GM18858 (cell line): ENCODE data around the gene NRBF2.
A peak's percentile ranks its signal among the peaks of the same experiment; 100 is the strongest.

ENCODE experiments used
- ATAC-seq: cut with Tn5 transposase; IDR thresholded peaks from one replicate; pipeline ENCODE4 v1.9.1; 2021; ENCODE audit not compliant: unreplicated experiment

The NRBF2 gene

DNA sequence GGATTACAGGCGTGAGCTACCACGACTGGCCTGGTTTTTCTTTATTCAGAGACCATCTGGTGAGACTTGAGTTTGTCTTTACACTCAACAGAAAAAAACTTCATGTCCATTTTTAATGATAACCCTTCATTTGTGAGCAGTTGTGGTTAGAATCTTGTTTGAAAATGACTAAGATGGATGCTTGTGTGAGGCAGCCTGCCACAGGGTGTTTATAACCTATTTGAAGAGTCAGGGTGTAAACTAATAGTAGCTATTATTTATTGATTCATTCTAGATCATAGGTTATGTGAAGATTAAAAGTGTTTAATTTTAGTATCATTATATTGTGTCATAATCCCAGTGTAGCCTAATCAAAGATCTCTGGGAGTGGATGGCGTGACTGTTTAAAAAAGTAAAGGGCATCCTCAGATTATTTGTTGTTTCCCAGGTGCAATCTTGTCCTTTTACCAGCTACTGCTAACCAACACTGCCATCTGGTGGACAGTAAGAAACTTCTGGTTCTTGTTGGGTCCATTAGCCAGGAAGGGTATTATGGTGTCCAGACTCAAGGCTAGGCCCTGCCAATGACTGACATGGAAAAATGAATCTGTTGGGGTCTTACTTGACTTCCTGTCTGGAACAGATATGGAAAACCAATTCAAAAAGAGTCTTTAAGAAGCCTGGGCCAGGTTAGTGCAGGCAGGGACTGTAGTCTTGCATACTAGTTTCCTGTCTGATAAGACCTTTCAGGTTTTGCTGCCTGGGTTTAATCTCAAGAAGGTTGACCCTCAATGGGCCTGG, 24.9 kb downstream of the NRBF2 start:
- ATAC-seq, result peak; percentile 62

DNA sequence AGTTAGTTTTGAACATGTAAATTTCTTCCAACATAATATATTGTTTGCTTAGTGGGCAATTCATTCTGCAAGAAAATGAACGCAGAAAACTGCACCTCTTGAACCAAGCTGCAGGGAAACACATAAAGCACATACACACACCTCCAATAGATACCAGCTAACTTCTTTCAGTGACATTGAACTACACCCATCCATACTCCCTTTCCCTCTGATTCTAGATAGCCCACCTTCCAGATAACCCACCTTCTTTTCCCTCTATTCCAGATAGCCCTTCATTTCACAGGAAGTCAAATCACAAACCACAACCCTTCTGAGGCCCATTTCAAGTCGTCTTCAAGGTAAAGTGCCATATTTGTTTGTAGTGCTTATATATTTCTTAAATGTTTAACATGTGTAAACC, 28.5 kb downstream of the NRBF2 start:
- ATAC-seq, result no peak

DNA sequence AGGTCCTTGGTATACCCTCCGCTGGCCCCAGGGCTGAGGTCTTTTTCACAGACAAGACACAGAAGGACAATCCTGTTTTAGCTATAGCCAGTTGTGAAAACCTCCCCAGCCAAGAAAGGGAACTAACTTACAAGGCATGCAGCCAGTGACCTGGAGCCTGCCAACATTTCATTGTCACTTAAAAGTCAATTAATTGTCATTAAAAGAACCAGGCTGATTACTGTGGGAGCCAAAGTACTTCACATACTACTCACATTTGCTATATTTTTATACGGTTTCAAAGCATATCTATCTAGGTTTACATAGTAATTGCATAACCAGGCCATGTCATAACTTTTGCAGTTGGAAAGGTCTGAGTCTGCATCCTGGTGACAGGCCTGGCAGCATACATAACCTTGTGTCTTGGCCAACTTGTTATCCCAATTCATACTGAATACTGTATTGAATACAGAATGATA, 31.1 kb downstream of the NRBF2 start:
- ATAC-seq, result no peak

DNA sequence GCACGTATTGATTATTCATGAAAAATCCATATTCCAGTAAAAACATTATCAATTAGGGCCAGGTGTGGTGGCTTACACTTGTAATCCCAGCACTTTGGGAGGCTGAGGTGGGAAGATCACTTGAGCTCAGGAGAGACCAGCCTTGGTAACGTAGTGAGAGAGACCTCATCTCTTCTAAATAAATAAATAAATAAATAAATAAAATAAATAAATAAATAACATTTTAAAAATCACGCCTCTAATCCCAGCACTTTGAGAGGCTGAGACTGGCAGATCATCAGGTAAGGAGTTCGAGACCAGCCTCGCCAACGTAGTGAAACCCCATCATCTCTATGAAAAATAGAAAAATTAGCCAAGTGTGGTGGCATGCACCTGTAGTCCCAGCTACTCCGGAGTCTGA, 32.1 kb downstream of the NRBF2 start:
- no peak for ATAC-seq

DNA sequence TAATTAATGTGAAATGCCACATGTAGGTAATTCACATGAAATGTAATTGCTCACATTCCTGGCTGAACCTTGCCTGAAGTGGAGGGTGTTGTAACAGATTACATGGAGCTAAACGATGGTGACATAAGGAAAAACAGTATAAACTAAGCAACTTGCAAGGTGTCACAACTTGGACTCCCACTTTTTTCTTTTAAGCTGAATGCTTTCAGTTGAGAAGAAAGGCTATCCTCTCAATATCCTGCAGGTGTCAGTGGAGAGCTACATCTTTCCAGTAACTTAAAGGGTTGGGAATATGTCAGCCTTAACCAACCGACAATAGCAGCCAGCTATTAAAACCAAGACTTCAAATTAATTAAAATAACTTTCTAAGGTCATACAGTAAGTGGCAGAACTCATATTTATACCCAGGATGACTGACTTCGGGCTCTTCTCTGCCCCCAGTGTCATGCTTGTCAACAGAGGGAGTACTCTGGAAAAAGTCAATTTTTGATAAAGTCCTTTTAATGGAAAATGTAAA, 33.7 kb downstream of the NRBF2 start:
- ATAC-seq, result peak; percentile 61

DNA sequence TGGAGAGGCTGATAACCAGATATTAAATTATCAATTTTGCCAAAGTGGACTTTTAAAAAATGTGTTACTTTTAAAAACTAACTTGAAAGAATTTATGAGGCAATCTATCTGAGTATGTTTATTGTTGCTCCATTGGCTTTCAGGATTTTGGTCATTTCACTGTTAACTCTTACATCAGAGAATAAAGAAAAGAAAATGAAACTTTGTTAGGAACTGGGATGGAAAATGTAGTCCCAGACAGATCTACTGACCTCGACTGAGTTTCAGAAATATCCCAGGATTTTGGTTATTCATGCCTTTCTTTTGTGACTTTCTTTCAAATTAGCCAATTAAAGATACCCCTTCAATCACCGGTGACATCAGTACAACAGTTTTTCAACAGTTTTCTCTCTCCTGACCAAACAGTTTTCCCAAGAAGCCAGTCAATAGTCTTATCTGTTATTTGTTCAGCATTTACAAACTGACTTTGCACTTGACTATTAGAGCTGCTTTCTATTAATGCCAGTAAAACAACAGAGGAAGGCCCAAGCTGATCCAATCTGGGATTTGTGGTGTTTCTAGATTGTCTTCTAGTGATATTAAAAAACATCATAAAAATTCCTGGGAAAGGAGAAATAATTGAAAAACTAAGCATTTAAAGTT, 35.8 kb downstream of the NRBF2 start:
- ATAC-seq, result no peak

DNA sequence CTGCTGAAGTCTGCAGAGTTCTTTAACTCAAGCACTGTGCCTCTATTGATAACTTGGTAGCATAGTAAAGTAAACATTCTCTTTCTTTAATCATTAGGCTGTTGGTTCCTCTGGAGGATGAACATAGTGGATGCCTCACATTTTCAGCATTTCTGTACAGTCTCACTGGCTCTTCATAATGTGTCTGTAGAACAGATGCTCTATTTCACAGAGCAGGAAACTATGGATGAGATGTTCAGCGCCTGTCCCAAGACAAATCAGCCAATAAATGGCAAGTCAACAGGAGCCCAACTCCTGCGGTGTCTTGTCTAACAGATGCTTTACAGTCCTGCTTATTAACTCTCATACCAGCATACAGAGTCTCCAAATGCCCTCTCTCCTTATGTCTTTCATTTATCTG, 36.5 kb downstream of the NRBF2 start:
- no peak for ATAC-seq

DNA sequence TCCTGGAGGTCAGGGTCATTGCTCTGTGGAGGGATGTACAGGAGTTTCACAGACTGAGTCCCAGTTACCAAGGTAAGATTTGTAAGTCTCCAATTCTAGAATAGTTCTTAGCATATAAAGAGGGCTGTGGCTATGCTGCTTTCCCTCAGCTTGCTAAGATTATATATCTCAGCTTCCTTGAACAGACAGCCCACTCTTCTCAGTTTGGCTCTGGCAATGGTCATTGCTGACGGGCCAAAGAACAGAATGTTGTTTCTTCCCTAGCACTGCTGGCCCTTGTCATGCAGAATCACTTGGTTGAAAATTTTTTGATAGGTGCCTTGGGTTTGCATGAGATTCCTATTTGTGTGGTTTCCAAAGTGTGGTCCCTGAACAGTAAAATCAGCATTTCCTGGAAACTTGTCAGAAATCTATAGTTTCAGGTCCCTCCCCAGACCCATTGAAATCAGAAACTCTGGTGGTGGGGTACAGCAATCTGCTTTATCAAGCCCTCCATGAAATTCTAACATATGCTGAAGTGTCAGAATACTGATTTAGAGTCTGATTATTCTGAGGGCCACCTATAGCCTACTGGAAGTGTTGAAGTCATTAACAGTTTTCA, 38.2 kb downstream of the NRBF2 start:
- no peak for ATAC-seq

DNA sequence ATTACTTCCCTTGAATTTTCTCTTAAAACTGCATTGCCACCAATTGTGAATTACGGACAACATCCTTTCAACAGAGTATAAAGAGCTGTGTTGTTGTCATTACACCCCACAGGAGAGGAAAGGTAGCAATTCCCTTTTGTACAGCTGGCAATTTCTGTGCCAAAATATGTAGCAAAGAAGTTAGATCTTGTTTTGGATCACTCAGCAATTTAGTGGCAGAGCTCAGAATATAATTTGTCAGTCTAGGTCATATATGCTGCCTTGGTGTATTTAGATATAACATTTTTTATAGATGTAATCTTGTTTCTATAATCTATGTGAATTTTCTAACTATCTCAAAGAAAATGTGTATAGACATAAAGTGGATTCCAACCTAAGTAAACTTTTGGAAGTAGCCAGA, 38.8 kb downstream of the NRBF2 start:
- no peak for ATAC-seq

DNA sequence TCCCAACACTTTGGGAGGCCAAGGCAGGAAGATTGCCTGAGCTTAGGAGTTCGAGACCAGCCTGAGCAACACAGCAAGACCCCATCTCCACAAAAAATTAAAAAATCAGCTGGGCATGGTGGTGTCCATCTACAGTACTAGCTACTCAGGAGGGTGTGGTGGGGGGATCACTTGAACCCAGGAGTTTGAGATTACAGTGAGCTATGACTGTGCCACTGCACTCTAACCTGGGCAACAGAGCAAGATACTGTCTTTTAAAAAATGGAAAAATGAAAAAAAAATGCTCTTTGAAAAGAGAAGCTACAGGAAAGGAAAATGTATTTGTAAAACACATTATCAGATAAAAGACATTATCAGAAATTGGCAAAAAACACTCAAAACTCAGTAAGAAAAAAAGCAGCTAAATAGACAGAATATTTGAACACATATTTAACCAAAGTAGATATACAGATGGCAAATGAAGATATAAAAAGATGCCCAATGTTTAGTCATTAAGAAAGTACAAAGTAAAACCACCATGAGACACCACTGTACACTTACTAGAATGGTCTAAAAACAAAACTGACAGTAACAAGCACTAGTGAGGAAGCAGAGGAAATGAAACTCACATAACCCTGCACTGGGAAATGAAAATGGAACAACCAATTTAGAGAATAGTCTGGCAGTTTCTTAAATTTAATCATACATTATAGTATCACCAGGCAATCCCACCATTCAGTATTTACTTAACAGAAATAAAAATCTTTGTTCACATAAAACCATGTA, 40.5 kb downstream of the NRBF2 start:
- ATAC-seq, result peak; percentile 99

DNA sequence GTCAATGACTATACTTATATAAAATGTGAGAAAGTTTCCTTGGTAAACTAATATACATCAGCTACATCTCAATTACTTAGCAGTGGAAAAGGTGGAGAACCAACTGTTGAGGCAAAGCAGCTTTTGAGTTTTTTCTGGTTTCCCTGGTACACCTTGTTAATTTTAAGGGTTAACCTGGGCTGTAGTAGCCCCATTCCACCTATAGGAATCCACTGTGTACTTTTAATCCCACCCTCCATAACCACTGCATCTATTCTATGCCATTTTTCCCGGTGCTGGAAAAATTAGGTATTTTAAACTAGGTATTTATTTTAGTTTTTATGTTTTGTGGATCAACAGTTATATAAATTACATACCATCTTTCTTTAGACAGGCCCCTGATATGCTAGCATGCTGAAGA, 42.4 kb downstream of the NRBF2 start:
- no peak for ATAC-seq

DNA sequence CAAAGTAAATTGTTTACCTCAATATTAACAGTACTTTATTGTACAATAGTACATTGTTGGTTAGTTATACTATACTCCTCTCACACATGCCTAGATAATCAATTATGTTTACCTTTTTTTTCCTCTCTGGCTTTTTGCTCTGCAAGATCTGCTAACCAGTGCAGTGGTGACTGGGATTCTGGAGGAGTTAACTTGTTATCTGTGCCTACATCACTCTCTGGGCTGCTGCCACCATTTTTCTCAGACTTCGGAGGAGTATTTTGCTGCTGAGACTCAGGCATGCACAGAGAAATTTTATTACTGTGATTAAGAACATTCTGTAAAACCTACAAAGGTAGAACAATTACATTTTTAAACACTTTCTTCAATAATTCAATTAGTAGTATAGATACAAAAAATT, 59.7 kb downstream of the NRBF2 start:
- ATAC-seq, result no peak

DNA sequence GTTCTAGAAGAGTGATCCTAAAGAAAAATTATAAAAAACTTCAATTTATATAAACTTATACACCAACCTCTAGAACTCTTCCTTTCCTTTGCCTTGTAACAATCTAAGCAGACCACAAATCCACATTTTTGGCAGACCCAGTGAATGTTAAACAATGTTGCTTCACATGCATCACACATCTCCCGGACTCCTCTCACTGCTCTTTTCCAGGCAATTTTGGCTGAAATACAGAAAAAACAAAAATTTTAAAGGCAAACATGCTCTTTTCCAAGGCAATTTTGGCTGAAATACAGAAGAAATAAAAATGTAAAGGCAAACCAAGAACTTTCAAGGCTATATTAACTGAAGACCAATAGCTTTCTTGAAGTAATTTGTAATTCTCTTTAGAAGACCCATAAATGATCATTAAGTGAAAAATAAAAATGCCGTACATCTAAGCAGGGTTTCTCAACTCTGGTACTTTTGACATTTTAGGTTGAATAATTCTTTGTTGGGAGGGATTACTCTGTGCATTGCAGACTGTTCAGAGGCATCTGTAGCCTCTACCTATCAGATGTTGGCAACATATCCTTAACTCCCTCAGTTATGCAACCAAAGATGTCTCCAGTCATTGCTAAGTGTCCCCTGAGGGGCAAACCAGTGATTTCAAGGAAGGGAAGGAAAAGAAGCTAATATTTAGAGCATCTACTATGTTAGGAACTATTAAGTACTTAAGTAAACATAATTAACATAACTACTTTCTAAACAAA, 64.4 kb downstream of the NRBF2 start:
- ATAC-seq, result no peak

DNA sequence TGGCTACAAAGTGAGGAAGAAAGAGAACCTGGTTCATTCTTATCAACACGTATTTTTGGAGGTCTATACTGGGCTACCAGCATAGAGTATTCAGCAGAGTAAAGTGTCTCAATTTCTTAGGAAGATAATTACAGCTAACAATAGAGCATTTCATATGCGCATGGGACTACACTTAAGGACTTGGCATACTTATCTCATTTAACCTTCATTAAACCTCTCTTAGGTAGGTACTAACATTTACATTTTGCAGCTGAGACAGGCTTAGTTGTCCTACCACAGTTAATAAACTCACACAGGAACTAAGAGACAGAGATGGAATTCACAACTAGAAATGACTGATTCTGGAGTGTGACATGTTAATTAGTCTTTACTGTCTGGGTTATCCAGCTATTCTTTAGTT, 66.6 kb downstream of the NRBF2 start:
- no peak for ATAC-seq

DNA sequence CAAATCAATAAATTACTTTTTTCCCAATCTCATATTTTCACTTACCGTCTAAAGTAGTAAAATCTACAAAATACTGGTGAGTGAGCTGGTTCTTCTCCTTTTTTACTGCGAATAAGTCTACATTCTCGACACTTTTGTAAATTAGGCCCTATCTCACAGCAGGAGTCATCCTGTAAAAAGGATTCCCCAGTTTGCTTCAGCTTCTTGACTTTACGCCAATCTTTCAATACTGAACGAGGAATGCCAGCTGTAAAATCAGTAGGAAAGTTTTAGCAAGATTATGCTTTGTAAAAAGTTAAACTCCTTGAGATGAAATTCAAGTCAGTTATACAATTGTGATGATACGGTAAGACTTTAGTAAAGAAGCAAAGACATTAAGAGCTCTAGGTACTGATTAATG, 67.3 kb downstream of the NRBF2 start:
- no peak for ATAC-seq

DNA sequence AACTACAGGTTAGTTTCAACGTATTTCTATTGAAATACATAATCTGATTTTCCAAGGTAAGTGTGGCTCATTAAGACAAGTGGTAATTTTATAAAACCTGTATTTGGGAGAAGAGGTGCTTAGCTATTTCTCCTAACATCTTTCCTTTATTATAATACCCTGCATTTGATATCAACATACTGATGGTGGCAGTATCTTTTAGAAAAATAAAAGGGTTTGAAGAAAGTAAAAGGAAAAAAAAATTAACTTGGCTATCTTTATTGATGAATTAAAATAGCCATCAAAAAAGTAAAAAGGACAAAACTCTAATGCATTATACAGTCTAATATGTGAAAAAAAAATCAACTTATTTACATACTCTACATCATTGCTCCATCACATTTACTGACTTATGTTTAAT, 68.0 kb downstream of the NRBF2 start:
- ATAC-seq, result no peak
